ENCODE results near the gene TBC1D24.
"Not testable (repeated sequence)": the region's sequence is repeated elsewhere in the genome, so short reads cannot be mapped to it uniquely, and the experiment has no call there.

The TBC1D24 gene

DNA sequence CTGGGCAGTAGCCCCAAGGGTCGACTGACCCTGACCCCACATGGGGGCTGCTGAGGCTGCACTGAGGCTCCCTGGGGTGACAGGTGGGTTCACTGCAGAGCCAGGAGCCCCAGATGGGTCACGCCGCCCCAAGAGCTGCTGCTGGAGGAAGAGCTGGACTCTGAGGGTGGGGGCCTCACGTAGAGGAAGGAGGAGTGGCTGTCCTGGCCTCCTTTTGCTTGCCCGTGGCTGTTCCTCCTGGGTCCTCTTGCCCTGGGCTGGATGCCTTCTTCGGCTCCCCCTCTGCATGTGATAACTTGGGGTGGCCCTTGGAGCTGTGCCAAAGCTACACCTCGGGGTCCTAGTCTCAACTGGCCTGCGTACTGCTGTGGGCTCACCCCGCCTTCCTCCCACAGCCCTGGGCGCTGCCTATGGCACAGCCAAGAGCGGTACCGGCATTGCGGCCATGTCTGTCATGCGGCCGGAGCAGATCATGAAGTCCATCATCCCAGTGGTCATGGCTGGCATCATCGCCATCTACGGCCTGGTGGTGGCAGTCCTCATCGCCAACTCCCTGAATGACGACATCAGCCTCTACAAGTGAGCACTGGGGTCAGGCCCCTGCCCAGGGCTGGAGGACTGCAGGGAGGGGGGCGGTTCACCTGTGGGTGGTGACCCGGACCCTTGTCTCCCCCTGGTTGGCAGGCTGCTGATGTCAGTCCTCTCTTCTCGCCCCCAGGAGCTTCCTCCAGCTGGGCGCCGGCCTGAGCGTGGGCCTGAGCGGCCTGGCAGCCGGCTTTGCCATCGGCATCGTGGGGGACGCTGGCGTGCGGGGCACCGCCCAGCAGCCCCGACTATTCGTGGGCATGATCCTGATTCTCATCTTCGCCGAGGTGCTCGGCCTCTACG, 44.1 kb downstream of the TBC1D24 start:
- no peak for DNase-seq

DNA sequence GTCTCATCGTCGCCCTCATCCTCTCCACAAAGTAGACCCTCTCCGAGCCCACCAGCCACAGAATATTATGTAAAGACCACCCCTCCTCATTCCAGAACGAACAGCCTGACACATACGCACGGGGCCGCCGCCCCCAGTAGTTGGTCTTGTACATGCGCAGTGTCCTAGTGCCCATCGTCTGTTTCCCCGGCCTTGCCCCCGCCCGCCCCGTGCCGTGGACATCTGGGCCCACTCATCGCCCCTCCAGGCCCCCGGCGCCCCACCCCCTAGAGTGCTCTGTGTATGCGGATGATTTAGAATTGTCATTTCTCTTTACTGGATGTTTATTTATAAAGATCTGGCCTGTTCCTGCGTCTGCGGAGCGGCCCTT, 44.8 kb downstream of the TBC1D24 start:
- no peak for DNase-seq

DNA sequence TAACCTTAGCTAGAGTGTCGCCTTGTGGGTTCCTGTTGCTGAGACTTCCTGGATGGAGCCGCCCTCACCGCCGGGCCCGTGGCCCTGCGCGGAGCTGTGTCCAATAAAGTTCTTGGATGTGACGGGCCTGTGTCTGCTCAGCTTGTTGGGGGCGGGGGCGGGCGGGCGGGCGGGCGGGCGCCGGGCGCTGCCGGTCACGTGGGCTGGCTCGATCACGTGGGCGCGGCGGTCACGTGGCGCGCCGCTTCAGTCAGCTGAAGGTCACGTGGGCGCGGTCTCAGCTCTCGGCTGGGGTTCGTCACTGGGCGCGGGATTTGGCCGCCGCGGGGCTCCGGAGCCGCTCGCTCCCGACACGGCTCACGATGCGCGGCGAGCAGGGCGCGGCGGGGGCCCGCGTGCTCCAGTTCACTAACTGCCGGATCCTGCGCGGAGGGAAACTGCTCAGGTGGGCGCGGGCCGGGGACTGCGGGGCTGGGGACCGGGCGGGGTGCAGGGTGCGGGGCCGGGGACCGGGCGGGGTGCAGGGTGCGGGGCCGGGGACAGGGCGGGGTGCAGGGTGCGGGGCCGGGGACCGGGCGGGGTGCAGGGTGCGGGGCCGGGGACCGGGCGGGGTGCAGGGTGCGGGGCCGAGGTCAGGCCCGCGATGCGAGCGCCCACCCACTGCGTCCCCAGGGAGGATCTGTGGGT, 45.3 kb downstream of the TBC1D24 start, which contains the start of gene AMDHD2:
Gene AMDHD2 (plus strand): TSS at position 275 of the 687 bp plus-strand sequence. CDS start 88 bp downstream, at position 363.
- DNase-seq, result peak; percentile 85

DNA sequence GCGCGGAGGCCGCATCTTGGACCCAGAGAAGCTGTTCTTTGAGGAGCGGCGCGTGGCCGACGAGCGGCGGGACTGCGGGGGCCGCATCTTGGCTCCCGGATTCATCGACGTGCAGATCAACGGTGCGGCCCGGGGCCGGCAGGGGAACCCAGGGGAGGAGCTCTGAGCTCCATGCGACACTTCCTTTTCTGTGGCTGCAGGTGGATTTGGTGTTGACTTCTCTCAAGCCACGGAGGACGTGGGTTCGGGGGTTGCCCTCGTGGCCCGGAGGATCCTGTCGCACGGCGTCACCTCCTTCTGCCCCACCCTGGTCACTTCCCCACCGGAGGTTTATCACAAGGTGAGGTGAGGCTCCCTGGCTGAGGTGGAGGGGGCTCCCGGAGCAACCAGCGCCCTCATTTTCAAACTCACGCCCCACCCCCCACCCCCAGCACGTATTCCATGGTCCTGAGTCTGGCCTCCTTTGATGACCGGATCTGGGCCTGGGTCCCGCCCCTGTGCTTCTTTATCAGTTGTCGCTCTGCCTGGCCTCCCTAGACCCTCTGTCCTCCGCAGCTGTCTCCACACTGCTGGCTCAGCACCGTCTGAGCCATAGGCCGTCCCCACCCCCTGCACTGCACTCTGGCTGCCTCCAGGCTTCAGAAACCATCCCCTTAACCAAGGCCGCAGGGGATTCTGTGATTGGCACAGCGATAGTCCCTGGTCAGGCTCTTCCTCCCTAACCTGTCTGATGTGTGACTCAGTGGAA, 46.0 kb downstream of the TBC1D24 start:
- no peak for DNase-seq

DNA sequence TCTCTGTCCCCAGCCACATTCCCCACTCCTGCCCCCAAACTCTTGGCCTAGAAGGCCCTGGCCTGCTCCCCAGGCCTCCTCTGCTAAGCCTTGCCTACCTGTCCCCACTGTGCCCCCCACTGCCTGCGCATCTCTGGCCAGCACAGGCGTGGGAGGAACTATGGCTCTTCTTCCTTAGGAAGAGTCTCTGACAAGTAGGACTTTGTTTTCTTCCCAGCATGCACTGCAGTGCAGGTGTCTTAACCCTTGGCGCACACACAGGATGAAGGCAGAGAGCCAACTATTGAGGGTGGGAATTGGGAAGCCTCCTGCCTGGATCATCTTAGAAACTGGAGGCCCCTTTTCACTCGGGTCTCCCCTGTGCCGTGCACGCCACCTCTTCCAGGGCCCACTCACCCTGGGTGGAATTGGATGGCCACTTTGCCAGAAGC, 48.9 kb downstream of the TBC1D24 start:
- DNase-seq, result no peak

DNA sequence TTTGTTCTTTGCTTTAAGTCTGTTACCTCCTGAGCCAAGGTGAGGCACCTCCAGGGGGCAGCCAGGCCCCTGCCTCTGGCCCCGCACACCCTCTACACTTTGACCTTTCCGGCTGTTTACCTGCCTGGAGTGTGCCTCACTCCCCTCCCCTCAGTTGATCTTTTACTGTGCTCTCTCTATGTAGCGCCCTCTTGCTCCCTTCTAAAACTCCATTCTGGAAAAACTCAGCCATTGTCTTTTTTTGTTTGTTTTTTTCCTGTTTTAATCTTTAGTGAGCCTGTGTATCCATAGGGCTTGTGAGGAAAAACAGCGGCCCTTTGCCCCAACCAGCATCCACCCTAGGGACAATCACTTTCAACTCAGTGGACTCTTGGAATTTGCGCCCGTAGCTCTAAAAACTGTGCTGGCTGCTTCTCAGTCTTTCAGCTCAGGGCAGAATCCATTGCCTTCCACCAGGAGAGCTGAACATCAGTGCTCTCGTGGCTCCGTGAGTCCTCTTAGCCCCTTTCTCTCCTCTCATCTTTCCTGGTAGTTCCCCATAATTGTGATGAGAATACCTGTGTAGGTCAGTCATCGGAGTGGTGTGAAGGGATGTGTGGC, 49.5 kb downstream of the TBC1D24 start:
- no peak for DNase-seq

DNA sequence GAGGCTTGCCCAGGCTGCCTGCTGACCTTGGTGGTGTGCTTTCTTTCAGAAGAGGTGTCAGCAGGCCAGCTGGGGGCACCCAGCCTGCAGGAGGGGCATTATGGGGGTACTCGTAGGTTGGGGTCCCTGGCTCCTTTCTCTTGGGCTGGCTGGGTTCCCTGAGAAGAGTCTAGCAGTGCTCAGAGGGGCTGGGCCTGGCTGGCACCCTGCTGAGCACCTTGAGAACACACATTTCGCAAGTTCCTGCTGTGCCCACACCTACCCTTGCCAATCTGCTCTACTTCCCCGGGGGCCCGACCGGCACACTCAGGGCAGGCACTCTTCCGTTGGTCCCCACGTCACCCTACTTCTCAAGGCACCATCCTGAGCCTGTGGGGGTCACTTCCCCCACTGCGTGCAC, 51.2 kb downstream of the TBC1D24 start:
- DNase-seq, result no peak

DNA sequence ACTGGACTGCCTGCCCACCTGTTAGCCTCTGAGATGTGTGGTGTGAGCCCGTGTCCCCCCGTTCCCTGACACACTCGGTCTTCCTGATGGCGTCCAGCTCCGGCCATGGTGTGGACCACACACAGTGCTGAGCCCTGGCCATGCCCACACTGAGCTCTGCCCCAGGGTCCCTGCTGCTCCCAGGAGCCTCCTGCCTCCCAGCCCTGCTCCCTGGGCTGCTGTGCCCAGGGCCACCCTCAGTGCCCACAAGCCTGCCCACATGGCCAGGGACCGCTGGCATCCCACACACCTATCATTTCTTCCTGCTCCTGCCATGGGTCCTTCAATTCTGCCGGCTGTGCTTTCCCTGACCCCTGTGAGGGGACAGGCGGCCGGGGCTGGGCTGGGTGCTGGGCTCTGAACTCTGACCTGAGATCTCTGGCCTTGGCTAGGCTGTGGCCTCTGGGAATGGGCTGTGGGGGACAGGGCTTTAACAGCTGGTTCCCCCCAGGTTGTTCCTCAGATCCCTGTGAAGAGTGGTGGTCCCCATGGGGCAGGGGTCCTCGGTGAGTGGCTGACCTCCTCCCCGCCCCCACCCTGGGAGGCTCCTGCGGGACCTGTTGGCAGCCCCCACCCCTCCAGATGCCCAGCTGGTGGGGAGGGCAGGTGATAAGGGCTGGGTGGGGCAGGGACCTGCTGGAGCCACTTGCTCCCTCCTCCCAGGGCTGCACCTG, 52.3 kb downstream of the TBC1D24 start:
- no peak for DNase-seq

DNA sequence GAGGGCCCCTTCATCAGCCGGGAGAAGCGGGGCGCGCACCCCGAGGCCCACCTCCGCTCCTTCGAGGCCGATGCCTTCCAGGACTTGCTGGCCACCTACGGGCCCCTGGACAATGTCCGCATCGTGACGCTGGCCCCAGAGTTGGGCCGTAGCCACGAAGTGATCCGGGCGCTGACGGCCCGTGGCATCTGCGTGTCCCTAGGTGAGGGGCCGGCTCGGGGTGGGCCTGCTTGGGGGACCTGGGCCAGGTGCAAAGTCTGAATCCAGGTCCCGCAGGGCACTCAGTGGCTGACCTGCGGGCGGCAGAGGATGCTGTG, 52.8 kb downstream of the TBC1D24 start:
- DNase-seq, result no peak

DNA sequence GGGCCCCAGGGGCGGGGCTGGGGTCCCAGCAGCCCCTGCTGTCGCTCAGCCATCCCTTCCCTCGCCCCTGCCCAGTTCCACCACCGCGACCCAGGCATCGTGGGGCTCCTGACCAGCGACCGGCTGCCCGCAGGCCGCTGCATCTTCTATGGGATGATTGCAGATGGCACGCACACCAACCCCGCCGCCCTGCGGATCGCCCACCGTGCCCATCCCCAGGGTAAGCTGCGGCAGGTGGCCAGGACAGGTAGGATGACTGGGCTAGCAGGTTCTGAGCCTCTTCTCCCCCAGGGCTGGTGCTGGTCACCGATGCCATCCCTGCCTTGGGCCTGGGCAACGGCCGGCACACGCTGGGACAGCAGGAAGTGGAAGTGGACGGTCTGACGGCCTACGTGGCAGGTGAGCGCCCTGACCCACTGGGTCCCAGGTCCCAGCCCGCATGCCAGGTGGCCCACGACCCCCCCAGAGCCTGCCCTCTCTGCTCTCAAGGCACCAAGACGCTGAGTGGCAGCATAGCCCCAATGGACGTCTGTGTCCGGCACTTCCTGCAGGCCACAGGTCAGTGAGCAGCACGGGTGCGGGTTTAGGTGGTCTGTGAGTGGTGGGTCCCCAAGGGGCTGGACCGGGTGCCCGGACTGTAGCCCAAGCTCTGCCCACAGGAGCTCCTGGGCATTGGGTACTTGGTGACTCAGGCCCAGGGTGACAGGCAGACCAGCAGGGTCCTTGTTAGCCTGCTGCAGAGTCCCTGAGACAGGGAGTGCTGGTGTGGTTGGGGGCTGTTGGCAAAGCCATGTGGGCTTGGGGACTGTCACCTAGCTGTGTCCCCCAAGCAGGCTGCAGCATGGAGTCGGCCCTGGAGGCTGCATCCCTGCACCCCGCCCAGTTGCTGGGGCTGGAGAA, 53.5 kb downstream of the TBC1D24 start:
- DNase-seq, result no peak

DNA sequence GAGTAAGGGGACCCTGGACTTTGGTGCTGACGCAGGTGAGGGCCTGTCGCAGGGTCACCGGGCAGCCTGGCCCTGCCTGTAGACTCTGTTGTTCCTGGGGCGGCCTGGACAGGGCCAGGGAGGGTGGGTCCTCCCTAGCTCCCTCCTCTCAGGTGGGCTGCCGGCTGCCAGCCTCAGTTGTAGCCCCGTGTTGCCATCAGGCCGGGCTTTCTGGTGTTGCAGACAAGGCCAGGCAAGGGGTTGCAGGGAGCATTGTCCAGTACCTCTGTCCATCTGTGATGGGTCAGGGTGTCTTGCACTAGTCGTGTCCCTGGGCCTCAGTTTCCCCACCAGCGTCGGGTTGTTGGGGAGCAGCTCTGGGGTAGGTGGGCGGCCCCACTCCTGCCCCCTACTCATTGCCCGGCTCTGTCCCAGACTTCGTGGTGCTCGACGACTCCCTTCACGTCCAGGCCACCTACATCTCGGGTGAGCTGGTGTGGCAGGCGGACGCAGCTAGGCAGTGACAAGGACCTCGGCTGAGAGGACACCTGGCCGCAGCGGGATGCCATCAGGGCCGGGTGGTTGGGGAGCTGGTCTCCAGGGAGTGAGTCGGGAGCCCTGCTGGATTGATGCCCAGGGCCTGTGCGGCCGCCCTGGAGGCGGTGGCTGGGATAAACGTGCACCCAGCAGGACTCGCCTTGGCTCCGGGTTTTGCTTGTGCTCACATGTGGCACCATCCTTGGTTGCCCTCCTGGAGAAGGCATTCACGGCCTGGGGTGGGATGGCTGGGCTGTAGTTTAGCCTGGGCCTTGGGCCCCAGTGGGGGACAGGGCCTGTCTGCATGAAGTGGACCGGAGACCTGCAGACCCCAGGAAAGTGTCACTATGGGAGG, 54.4 kb downstream of the TBC1D24 start:
- no peak for DNase-seq

DNA sequence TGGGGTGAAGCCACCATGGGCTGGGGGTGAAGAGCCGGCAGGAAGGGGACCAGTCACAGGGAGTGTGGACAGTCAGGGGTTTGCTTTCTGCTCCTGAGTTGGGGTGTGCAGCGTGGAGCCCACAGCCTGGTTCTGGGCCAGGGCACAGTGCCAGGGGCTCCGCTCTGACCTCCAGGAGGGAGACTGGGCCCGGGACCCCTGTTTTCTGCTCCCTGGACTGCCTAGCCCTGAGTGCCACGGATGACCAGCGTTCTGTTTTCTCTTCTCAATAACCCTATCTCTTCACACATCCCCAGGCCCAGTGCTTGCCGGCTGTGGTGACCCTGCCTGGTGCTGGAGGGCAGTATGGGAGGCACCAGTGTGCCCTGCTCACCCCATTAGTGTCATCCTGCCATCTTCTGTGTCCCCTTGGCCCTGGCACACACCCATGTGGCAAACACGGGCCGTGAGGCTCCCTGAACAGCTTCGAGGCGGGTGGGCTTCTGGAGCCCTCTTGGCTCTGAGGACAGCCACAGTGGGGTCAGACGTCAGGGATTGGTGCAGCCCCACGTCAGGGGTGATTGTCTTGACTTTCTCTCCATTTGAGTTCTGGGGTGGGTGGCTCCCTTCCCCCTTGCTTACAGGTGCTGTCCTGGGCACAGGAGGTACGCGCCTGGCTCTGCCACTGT, 55.2 kb downstream of the TBC1D24 start:
- no peak for DNase-seq

DNA sequence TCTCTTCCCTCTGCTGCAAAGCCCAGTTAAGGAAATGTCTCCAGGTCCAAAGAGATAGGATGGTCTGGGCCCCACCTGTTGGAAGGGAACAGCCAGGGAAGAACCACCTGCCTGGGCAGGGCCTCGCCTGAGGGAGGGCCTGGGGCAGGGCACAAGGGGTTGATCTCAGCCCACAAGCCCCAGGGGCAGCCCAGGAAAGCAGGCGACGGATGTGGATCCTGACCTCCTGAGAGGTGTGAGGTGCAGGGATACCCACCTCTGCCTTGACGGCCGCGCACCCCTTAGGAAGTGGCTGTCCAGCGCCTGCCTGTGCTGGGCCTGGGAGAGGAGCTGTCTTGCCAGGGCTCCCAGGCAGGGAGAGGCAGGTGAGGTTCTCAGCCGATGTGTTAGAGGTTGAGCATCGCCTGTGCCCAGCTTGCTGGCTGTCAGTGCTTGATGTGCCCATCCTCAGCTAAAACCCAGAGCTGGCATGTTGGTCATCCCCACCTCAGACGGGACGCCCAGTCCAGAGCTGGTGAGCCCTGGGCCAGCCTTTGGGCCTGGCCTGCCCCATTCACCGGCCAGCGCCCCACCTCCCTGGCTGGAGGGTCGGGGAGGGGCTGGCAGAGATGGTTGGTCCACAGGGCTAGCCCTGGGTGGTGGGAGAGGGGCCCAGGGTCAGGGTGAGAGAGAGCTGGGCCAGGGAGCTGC, 55.8 kb downstream of the TBC1D24 start:
- DNase-seq, result no peak

DNA sequence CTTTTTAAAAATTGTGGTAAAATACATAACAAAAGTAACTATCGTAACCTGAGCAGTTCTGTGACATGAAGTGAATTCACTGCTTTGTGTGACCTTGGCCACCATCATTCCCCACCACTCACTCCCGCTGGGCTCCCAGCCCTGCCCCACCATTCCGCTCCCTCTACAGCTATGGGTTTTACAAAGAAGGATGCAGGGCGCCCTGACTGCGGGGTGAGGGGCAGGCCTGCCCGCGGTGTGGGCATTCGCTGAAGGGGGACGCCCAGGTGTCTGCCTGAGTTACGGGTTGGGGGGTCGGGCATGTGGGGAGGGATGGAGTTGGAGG, 56.4 kb downstream of the TBC1D24 start, which contains the start of gene CEMP1:
Gene CEMP1 (minus strand): TSS at position 38 of the 325 bp plus-strand sequence. CDS start 335 bp downstream, outside the sequence.
- no peak for DNase-seq

DNA sequence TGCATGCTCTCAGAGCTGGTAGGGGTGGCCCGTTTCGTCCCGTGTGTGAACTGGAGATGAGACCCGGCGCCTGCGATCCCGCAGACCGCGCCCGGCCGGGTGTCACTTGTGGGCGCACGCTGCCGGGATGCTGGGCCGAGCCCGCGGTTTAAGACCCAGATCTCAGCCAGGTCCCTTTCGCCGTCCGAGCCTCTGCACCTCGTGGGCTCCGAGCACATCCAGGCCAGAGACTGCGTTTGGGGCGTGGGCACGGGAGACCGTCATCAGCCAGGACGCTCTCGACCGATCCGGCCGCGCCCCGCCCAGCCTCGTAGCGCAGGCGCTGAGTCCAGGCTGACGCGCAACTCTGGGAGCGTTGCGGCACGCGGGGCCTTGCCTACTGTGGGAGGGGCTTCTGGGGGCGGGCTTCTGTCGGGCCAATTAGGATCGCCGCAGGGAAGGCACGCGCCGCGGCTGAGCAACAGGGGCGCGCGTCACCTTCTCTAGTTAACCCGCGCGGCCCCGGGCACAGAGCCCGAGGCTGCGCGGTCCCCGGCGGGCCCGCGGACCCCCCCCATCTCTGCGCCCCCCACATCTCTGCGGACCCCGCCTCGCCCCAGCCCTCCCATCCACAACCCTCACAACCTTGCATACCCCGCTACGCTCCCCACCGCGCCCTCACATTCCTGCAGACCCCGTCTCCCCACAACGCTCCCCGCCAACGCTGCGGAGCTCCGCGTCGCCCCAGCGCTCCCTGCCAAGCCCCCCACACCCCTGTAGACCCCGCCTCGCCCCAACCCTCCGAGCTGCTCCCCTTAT, 57.0 kb downstream of the TBC1D24 start:
- peak; percentile 95 for DNase-seq

DNA sequence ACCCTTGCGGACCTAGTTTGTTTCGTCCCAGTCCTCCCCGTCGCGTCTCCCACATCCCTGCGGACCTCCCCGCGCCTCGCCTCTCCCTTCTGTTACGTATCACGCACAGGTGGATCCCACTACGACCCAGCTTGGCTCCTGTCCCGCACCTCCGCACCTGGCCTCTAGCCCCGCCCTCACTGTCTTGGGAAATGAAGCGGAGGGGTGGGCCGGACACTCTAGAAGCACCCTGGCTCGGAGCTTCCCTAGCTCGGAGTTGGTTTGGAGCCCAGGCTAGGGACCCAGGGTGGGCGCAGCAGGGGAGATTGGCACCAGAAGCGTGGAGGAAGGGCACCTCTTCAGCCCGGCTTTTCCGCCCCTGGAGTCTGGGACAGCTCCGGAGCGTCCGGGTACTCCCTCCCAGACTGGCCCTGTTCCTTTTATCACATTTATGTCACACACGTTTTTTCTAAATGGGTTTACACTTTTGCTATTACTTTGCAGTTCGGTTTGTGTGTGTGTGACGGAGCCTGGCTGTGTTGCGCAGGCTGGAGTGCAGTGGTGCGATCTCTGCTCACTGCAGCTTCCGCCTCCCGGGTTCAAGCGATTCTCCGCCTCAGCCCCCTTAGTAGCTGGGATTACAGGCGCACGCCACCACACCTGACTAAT, 57.7 kb downstream of the TBC1D24 start:
- DNase-seq, result peak; percentile 83

DNA sequence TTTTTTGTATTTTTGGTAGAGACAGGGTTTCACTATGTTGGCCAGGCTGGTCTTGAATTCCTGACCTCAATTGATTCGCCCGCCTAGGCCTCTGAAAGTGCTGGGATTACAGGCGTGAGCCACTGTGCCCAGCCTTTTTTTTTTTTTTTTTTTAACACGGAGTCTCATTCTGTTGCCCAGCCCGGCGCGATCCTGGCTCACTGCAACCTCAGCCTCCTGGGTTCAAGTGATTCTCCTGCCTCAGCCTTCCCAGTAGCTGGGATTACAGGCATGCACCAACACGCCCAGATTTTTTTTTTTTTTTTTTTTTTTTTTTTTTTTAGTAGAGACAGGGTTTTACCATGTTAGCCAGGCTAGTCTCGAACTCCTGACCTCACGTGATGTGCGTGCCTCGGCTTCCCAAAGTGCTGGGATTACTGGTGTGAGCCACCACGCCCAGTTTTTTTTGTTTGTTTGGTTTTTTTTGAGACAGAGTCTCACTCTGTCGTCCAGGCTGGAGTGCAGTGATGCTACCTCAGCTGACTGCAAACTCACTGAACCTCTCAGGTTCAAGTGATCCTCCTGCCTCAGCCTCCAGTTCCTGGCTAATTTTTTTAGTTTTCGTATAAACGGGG, 58.3 kb downstream of the TBC1D24 start:
- DNase-seq, result not testable (repeated sequence)

All from NCI-H2029 (cell line).